Neural crest cell (in vitro differentiated cells): ENCODE data around the gene KCNJ1. TPM values are rescaled to one million over a fixed set of nuclear protein-coding genes. Genes with fewer than 3 reads are reported as not detected.

Experiments used
- DNase-seq: peaks from one replicate; pipeline ENCODE4 v3.0.0; 2021; ENCODE audit warnings: low read depth, mixed read lengths, low spot score
- H3K27ac Mint-ChIP-seq: one replicate; pipeline ENCODE4 v1.8.0; 2021; ENCODE audit warnings: mild to moderate bottlenecking, mixed read lengths; ENCODE audit not compliant: unreplicated experiment
- H3K27me3 Mint-ChIP-seq: 2 replicates; pipeline ENCODE4 v1.8.0; 2021; ENCODE audit warnings: low read depth, mild to moderate bottlenecking, mixed read lengths
- H3K36me3 Mint-ChIP-seq: 2 replicates; pipeline ENCODE4 v1.8.0; 2021; ENCODE audit warnings: low read depth, mild to moderate bottlenecking, mixed read lengths
- H3K4me1 Mint-ChIP-seq: 2 replicates; pipeline ENCODE4 v1.8.0; 2021; ENCODE audit warnings: mixed read lengths
- H3K4me3 Mint-ChIP-seq: one replicate; pipeline ENCODE4 v1.8.0; 2021; ENCODE audit warnings: mild to moderate bottlenecking, mixed read lengths
- H3K9me3 Mint-ChIP-seq: 2 replicates; pipeline ENCODE4 v1.8.0; 2021; ENCODE audit warnings: mixed read lengths
- CTCF ChIP-seq: fragments of 200-600 bp; sonication (generic); conservative IDR thresholded peaks from 2 replicates; pipeline ENCODE4 v1.5.0; 2021; ENCODE audit warnings: antibody characterized with exemption, mild to moderate bottlenecking
- long read RNA-seq: library from polyadenylated mRNA; unstranded; transcript quantifications from one replicate; pipeline ENCODE4 v2.0.0, GENCODE V29; 2020
- total RNA-seq: library from RNA; stranded (reverse); gene quantifications from 2 replicates; pipeline ENCODE4 v1.2.1, GENCODE V29; 2021

Gene KCNJ1
- not detected in 2 replicates for total RNA-seq
- long read RNA-seq, result 0 reads

GRCh38 chr11:128867277-128867676 is at the start of gene KCNJ1:
Gene KCNJ1 (minus strand): TSS chr11:128867296. CDS start chr11:128840243, 27,053 bp downstream.
- no peak for DNase-seq

GRCh38 chr11:128916681-128917080 is 49.6 kb upstream of the KCNJ1 start:
- no peaks in the 10 kb centered on the region for H3K36me3 Mint-ChIP-seq

More at GRCh38 chr11:128867277-128867676, at the start of gene KCNJ1:
- H3K36me3 Mint-ChIP-seq, result no peaks in the 10 kb centered on the region
- no peak within 1 kb of the TSS for H3K4me3 Mint-ChIP-seq
- peaks cover 14% of the 10 kb centered on the region for H3K4me1 Mint-ChIP-seq
- no peak for TF ChIP-seq CTCF
- H3K9me3 Mint-ChIP-seq, result peaks cover 3% of the 10 kb centered on the region
- H3K27ac Mint-ChIP-seq, result no peak within 1 kb of the TSS
- peaks cover 13% of the 10 kb centered on the region for H3K27me3 Mint-ChIP-seq

DNA sequence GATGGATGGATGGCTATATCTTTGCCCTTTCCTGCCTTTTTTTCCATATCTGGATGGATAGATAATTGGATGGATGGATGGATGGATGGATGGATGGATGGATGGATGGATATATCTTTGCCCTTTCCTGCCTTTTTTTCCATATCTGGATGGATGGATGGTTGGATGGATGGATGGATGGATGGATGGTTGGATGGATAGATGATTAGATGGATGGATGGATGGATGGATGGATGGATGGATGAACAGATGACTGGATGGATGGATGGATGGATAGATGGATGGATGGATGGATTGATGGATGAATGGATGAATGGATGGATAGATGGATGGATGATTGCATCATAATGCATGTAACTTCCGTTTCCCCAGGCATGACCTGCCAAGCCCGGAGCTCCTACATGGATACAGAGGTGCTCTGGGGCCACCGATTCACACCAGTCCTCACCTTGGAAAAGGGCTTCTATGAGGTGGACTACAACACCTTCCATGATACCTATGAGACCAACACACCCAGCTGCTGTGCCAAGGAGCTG is 49.0 kb upstream of the KCNJ1 start:
- no peak for DNase-seq
- TF ChIP-seq CTCF, result no peak
- Mint-ChIP-seq H3K4me3 (no peak overlapping the region), H3K27ac (no peak overlapping the region), H3K4me1 (peaks cover 4% of the 10 kb centered on the region), H3K36me3 (no peaks in the 10 kb centered on the region), H3K27me3 (peaks cover 13% of the 10 kb centered on the region), H3K9me3 (peaks cover 6% of the 10 kb centered on the region)

More at GRCh38 chr11:128916681-128917080, 49.6 kb upstream of the KCNJ1 start:
- no peak for DNase-seq
- Mint-ChIP-seq H3K4me1 (peaks cover 4% of the 10 kb centered on the region), H3K27me3 (peaks cover 13% of the 10 kb centered on the region), H3K4me3 (no peak overlapping the region), H3K27ac (no peak overlapping the region), H3K9me3 (peaks cover 6% of the 10 kb centered on the region)
- TF ChIP-seq CTCF, result no peak

DNA sequence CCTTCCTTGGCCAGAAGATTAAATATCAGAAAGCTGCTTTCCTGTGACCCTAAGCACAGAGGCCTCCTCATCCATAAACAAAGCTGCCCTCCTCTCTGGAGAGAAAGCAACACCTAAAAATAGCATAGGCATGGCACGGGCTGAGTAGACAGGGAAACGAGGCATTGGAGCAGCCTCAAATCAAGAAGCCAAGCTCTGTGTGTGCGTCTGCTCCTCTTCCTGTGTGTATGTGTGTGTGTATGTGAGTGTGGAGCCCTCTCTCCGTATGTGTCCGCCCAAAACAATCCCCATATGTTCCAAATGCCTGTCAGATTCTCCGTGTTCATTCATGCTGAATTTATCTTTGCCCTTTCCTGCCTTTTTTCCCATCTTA is 48.0 kb upstream of the KCNJ1 start:
- peaks cover 6% of the 10 kb centered on the region for H3K9me3 Mint-ChIP-seq
- H3K27ac Mint-ChIP-seq, result no peak overlapping the region
- TF ChIP-seq CTCF, result no peak
- no peak for DNase-seq
- peaks cover 9% of the 10 kb centered on the region for H3K27me3 Mint-ChIP-seq
- no peaks in the 10 kb centered on the region for H3K36me3 Mint-ChIP-seq
- H3K4me3 Mint-ChIP-seq, result no peak overlapping the region
- H3K4me1 Mint-ChIP-seq, result peaks cover 4% of the 10 kb centered on the region

DNA sequence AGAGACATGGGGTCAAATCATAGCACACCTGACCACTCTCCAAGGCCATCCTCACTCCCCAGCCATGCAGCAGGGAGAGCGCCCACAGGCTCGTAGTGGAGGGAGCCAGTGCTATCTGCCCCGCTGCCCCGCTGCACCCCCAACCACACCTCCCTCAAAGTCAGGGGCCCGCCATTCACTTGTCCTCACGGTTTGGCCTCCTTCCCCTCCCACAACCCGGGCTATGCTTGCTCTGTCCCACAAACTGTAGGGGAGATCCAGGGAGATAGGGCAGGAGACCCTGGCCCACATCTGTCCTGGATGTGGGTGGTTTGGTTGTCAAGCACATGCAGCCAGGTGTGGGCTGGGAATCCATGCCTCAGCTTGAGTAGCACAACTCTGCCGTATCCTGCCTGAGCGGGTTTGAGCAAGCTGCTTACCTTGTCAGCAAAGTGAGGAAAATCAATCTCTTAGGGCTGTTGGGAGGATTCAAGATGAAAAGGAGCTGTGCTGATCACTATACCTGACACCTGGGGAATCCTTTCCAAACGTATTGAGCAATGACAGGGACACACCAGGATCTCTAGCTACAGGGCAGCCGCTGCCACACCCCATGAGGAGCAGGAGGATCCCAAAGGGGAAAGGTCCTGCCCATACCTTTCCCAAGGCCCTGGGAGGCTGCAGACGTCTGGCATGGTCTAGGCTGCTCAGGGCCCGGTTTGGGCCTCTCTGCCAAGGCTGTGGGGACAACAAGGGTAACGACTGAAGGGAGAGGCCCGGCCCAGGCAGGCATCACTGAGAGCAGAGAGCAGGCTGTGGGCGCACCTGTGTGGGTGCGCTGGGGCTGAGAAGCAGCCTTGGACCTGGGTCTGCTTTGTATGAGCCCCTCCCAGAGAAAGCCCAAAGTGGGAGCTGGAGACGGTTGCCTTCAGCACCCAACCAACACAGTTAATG is 47.4 kb upstream of the KCNJ1 start:
- Mint-ChIP-seq H3K4me1 (peaks cover 4% of the 10 kb centered on the region), H3K36me3 (no peaks in the 10 kb centered on the region), H3K27ac (no peak overlapping the region), H3K9me3 (peaks cover 6% of the 10 kb centered on the region), H3K4me3 (no peak overlapping the region), H3K27me3 (peaks cover 9% of the 10 kb centered on the region)
- no peak for DNase-seq
- no peak for TF ChIP-seq CTCF
